HUES6 (cell line): ENCODE measurements around the gene TEAD1.

Source experiments
- H3K27ac ChIP-seq: 2 replicates; pipeline ENCODE4 v1.7.0; 2013; ENCODE audit warnings: low read depth, mild to moderate bottlenecking, low read length, inconsistent platforms
- H3K27me3 ChIP-seq: 2 replicates; pipeline ENCODE4 v1.6.1; 2013; ENCODE audit warnings: low read length; ENCODE audit not compliant: control insufficient read depth, insufficient read depth
- H3K36me3 ChIP-seq: 2 replicates; pipeline ENCODE4 v1.6.1; 2013; ENCODE audit warnings: low read length; ENCODE audit not compliant: control insufficient read depth, insufficient read depth
- H3K4me1 ChIP-seq: 2 replicates; pipeline ENCODE4 v1.6.1; 2013; ENCODE audit warnings: low read length; ENCODE audit not compliant: control insufficient read depth, insufficient read depth
- H3K4me3 ChIP-seq: 2 replicates; pipeline ENCODE4 v1.5.1; 2013; ENCODE audit warnings: low read depth, low read length
- H3K9ac ChIP-seq: one replicate; pipeline ENCODE4 v1.6.1; 2013; ENCODE audit warnings: mild to moderate bottlenecking, low read length
- H3K9me3 ChIP-seq: 2 replicates; pipeline ENCODE4 v1.6.1; 2013; ENCODE audit warnings: low read depth, low read length; ENCODE audit not compliant: control insufficient read depth, insufficient read depth

The TEAD1 gene

GRCh38 chr11:12735262-12735661, 61.0 kb downstream of the TEAD1 start:
- no peak overlapping the region for H3K27ac ChIP-seq
- H3K36me3 ChIP-seq = no peaks in the 10 kb centered on the region; the same call in 1 of the 2 replicates
- no peaks in the 10 kb centered on the region for H3K27me3 ChIP-seq
- no peak overlapping the region for H3K4me3 ChIP-seq
- H3K9ac ChIP-seq = no peak overlapping the region
- H3K4me1 ChIP-seq = peaks cover 37% of the 10 kb centered on the region
- no peaks in the 10 kb centered on the region; the same call in 1 of the 2 replicates for H3K9me3 ChIP-seq

DNA sequence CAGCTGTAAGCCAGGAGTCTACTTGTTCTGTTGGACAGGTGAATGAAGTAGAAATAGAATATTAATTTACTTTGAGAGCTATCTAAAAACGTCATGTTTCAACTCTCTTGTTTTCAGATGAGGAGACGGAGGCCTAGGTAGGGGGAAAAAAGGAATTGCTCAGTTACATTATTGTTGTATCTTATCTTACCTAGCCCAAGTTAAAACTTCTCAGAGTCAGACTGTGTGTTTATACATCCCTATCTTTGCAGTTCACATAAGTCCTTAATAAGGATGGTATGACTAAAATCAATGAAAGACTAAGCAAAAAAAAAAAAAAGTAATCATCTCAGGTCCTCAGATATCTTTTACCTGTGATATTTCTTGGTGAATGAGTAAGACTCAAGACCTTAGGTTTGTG, 62.8 kb downstream of the TEAD1 start:
- no peak overlapping the region for H3K4me3 ChIP-seq
- H3K9ac ChIP-seq = no peak overlapping the region
- H3K9me3 ChIP-seq = no peaks in the 10 kb centered on the region; the same call in 1 of the 2 replicates
- H3K27ac ChIP-seq = no peak overlapping the region
- H3K36me3 ChIP-seq = no peaks in the 10 kb centered on the region; the same call in 1 of the 2 replicates
- H3K4me1 ChIP-seq = peaks cover 31% of the 10 kb centered on the region; the same call in 1 of the 2 replicates
- no peaks in the 10 kb centered on the region for H3K27me3 ChIP-seq

DNA sequence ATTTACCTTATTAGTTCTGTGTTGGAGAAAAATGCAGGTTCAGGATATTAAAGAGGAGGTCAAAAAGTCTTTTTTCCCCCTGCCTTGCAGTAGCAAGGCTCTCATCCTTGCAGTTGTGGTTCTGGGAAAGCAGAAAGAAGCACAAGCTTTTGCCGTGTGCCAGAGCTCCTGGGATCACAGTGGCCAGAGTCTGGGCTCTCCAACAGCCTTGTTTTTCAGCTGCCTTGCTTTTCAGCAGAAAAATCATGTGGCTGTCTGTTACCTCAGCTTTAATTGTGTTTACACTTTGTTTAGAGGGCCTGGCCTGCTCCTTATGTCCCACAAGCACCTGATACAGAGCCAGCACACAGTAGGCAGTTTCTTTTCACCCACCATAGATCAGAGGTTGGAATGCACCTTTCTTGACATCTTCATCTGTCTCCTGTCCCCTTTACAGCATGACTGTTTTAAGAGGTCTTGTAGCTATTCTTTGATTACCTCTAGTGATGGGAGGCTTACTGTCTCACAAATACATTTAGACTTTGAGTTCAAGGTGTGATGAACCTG, 67.5 kb downstream of the TEAD1 start:
- no peaks in the 10 kb centered on the region; the same call in 1 of the 2 replicates for H3K9me3 ChIP-seq
- H3K4me1 ChIP-seq = peaks cover 22% of the 10 kb centered on the region
- no peak overlapping the region for H3K4me3 ChIP-seq
- no peaks in the 10 kb centered on the region for H3K27me3 ChIP-seq
- H3K36me3 ChIP-seq = no peaks in the 10 kb centered on the region; the same call in 1 of the 2 replicates
- H3K27ac ChIP-seq = no peak overlapping the region
- no peak overlapping the region for H3K9ac ChIP-seq

GRCh38 chr11:12743834-12744449, 69.7 kb downstream of the TEAD1 start:
- no peaks in the 10 kb centered on the region; the same call in 1 of the 2 replicates for H3K36me3 ChIP-seq
- H3K9me3 ChIP-seq = no peaks in the 10 kb centered on the region; the same call in 1 of the 2 replicates
- H3K27me3 ChIP-seq = no peaks in the 10 kb centered on the region
- H3K4me1 ChIP-seq = peaks cover 30% of the 10 kb centered on the region
- H3K27ac ChIP-seq = no peak overlapping the region
- no peak overlapping the region for H3K4me3 ChIP-seq
- no peak overlapping the region for H3K9ac ChIP-seq

- H3K36me3 ChIP-seq = no peaks in the 10 kb centered on the region; the same call in 1 of the 2 replicates
- no peak overlapping the region for H3K4me3 ChIP-seq
- H3K9me3 ChIP-seq = no peaks in the 10 kb centered on the region; the same call in 1 of the 2 replicates
- H3K27me3 ChIP-seq = no peaks in the 10 kb centered on the region
- peaks cover 39% of the 10 kb centered on the region for H3K4me1 ChIP-seq
- no peak overlapping the region for H3K9ac ChIP-seq
- H3K27ac ChIP-seq = no peak overlapping the region
These were observed 70.7 kb downstream of the TEAD1 start for GRCh38 chr11:12744826-12745502.

- H3K4me1 ChIP-seq = peaks cover 48% of the 10 kb centered on the region
- no peak overlapping the region for H3K4me3 ChIP-seq
- no peaks in the 10 kb centered on the region for H3K9me3 ChIP-seq
- no peak overlapping the region for H3K9ac ChIP-seq
- no peaks in the 10 kb centered on the region for H3K27me3 ChIP-seq
- H3K36me3 ChIP-seq = no peaks in the 10 kb centered on the region
- no peak overlapping the region for H3K27ac ChIP-seq
These were observed 71.6 kb downstream of the TEAD1 start for GRCh38 chr11:12745787-12746186.

GRCh38 chr11:12746593-12747097, 72.4 kb downstream of the TEAD1 start:
- H3K27me3 ChIP-seq = no peaks in the 10 kb centered on the region
- peaks cover 56% of the 10 kb centered on the region for H3K4me1 ChIP-seq
- no peak overlapping the region for H3K27ac ChIP-seq
- H3K4me3 ChIP-seq = no peak overlapping the region
- no peaks in the 10 kb centered on the region for H3K9me3 ChIP-seq
- H3K9ac ChIP-seq = no peak overlapping the region
- no peaks in the 10 kb centered on the region for H3K36me3 ChIP-seq

- no peak overlapping the region for H3K9ac ChIP-seq
- H3K4me3 ChIP-seq = no peak overlapping the region
- no peaks in the 10 kb centered on the region for H3K27me3 ChIP-seq
- peaks cover 59% of the 10 kb centered on the region for H3K4me1 ChIP-seq
- no peaks in the 10 kb centered on the region for H3K9me3 ChIP-seq
- no peaks in the 10 kb centered on the region for H3K36me3 ChIP-seq
- H3K27ac ChIP-seq = no peak overlapping the region
These were observed 74.3 kb downstream of the TEAD1 start for GRCh38 chr11:12748561-12748960.

GRCh38 chr11:12749442-12749841, 75.2 kb downstream of the TEAD1 start:
- no peak overlapping the region for H3K27ac ChIP-seq
- H3K4me1 ChIP-seq = peaks cover 65% of the 10 kb centered on the region
- H3K4me3 ChIP-seq = no peak overlapping the region
- H3K27me3 ChIP-seq = no peaks in the 10 kb centered on the region
- H3K36me3 ChIP-seq = no peaks in the 10 kb centered on the region
- no peak overlapping the region for H3K9ac ChIP-seq
- no peaks in the 10 kb centered on the region for H3K9me3 ChIP-seq

DNA sequence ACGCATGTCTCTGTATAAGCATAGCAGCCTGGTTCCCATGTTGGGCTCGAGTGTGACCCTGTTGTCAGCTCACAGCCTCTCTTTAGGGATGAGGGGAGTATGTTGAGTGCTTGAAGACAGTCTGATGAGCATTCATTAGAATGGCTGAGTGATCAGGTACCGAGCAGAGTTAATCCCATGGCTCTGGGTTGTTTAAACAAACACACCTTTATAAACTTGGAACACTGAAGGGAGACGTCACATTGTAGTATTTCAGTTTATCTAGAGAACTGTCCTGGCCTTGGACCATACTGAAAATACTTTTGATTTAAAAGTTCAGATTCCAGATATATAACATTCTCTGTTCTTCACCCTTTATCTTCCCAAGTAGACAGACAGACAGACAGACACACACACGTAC, 76.0 kb downstream of the TEAD1 start:
- H3K9ac ChIP-seq = no peak overlapping the region
- H3K27ac ChIP-seq = no peak overlapping the region
- no peak overlapping the region for H3K4me3 ChIP-seq
- no peaks in the 10 kb centered on the region for H3K27me3 ChIP-seq
- no peaks in the 10 kb centered on the region for H3K9me3 ChIP-seq
- peaks cover 66% of the 10 kb centered on the region for H3K4me1 ChIP-seq
- no peaks in the 10 kb centered on the region for H3K36me3 ChIP-seq
